HCT116 (cell line): ENCODE data around the gene SLC22A7. TPM values are rescaled to one million over a fixed set of nuclear protein-coding genes. Genes with fewer than 3 reads are reported as not detected.

Source experiments
- ATAC-seq: fragments of 200-7000 bp; cut with Tn5 transposase; 2 replicates; pipeline ENCODE4 v1.9.1; 2020; ENCODE audit warnings: mild to moderate bottlenecking, moderate library complexity
- BruUV-seq: library from RNA; stranded (reverse); fragments of 400-500 nt; replicated peaks from 2 replicates; lab custom pipeline; 2021; lab: Mats Ljungman, UMichigan
- CTCF ChIA-PET: fragments of 300-600 bp; sonication (Branson Sonifier 250); formaldehyde crosslinking; loops from one replicate; lab custom pipeline; 2021; ENCODE audit warnings: antibody characterized with exemption; lab: Charles Lee
- POLR2A ChIA-PET: fragments of 300-600, 350-600 bp; sonication (Branson Sonifier 250); formaldehyde crosslinking; loops from one replicate; lab custom pipeline; 2021; ENCODE audit warnings: antibody characterized with exemption; lab: Charles Lee
- RAD21 ChIA-PET, 2 experiments: fragments of 300-600 bp; sonication (Branson Sonifier 250); formaldehyde crosslinking; loops; one replicate each; lab custom pipeline; 2023; ENCODE audit warnings: low total read pairs in 2 of 2; ENCODE audit not compliant: uncharacterized antibody in 2 of 2, unreplicated experiment in 2 of 2, low non-redundant PET in 1 of 2; lab: Charles Lee
- DNase-seq: peaks from one replicate; pipeline ENCODE4 v3.0.0-alpha.2; 2010; ENCODE audit warnings: low read depth, low spot score
- H2AFZ ChIP-seq: fragments of 200-600 bp; shearing (Covaris generic), sonication (generic); 2 replicates; pipeline ENCODE4 v1.6.1; 2017; ENCODE audit warnings: low read depth, mixed run types, mixed read lengths, antibody characterized with exemption, low read length; ENCODE audit not compliant: poor library complexity, severe bottlenecking
- H3K27ac ChIP-seq: 2 replicates; pipeline ENCODE4 v1.5.1; 2012; ENCODE audit warnings: low read depth, low read length
- H3K27me3 ChIP-seq: fragments of 200-600 bp; sonication (generic); 2 replicates; pipeline ENCODE4 v1.6.1; 2016; ENCODE audit warnings: mixed run types, low read length, mixed read lengths; ENCODE audit not compliant: insufficient read depth
- H3K36me3 ChIP-seq, 2 experiments: fragments of 200-500 bp in 1 of 2; fragments of 200-600 bp in 1 of 2; sonication (Bioruptor generic) in 1 of 2; sonication (generic) in 1 of 2; 2 replicates each; pipeline versions ENCODE4 v1.5.1 to v1.6.1; 2014 to 2016; ENCODE audit warnings: low read length in 2 of 2, inconsistent platforms in 1 of 2, mixed read lengths in 1 of 2, mixed run types in 1 of 2; ENCODE audit not compliant: insufficient read depth in 2 of 2, control insufficient read depth in 1 of 2
- H3K4me1 ChIP-seq, 2 experiments: fragments of 200-600 bp in 1 of 2; sonication (generic) in 1 of 2; 2 replicates each; pipeline versions ENCODE4 v1.5.1 to v1.6.1; 2012 to 2017; ENCODE audit warnings: low read length in 2 of 2, inconsistent platforms in 1 of 2, mild to moderate bottlenecking in 1 of 2, mixed read lengths in 1 of 2, mixed run types in 1 of 2, moderate library complexity in 1 of 2; ENCODE audit not compliant: insufficient read depth in 2 of 2, control insufficient read depth in 1 of 2
- H3K4me2 ChIP-seq: fragments of 200-600 bp; sonication (generic); 2 replicates; pipeline ENCODE4 v1.6.1; 2017; ENCODE audit warnings: mixed run types, low read length, mixed read lengths
- H3K4me3 ChIP-seq, 2 experiments: fragments of 200-600 bp in 1 of 2; sonication (generic) in 1 of 2; replicated peaks in 1 of 2; 2 replicates each; pipeline ENCODE4 v1.5.1; 2011 to 2016; ENCODE audit warnings: low read length in 2 of 2, control low read depth in 1 of 2, low read depth in 1 of 2, mild to moderate bottlenecking in 1 of 2, mixed read lengths in 1 of 2, mixed run types in 1 of 2
- H3K79me2 ChIP-seq: fragments of 200-600 bp; sonication (generic); 2 replicates; pipeline ENCODE4 v1.6.1; 2017; ENCODE audit warnings: mild to moderate bottlenecking, mixed run types, low read length, moderate library complexity, mixed read lengths; ENCODE audit not compliant: insufficient read depth
- H3K9ac ChIP-seq: fragments of 200-600 bp; sonication (generic); 2 replicates; pipeline ENCODE4 v1.6.1; 2016; ENCODE audit warnings: low read length, mixed read lengths
- H3K9me2 ChIP-seq: fragments of 200-600 bp; sonication (generic), shearing (Covaris generic); 2 replicates; pipeline ENCODE4 v1.6.1; 2017; ENCODE audit warnings: mixed run types, mild to moderate bottlenecking, moderate library complexity; ENCODE audit not compliant: insufficient read depth
- H3K9me3 ChIP-seq, 2 experiments: fragments of 200-500 bp in 1 of 2; fragments of 200-600 bp in 1 of 2; sonication (Bioruptor generic) in 1 of 2; sonication (generic) in 1 of 2; 2 replicates each; pipeline ENCODE4 v1.6.1; 2014 to 2017; ENCODE audit warnings: low read length in 2 of 2, mixed read lengths in 2 of 2, inconsistent platforms in 1 of 2, low read depth in 1 of 2, mild to moderate bottlenecking in 1 of 2, mixed run types in 1 of 2, moderate library complexity in 1 of 2; ENCODE audit not compliant: control insufficient read depth in 1 of 2, insufficient read depth in 1 of 2
- H4K20me1 ChIP-seq: fragments of 200-600 bp; sonication (generic), shearing (Covaris generic); 2 replicates; pipeline ENCODE4 v1.6.1; 2017; ENCODE audit warnings: mixed run types, mild to moderate bottlenecking, moderate library complexity; ENCODE audit not compliant: insufficient read depth
- ATF3 ChIP-seq: IDR thresholded peaks from 2 replicates; pipeline ENCODE4 v1.6.1; 2012
- CBX3 ChIP-seq: IDR thresholded peaks from 2 replicates; pipeline ENCODE4 v1.6.1; 2012; ENCODE audit warnings: low read depth
- CEBPB ChIP-seq: IDR thresholded peaks from 2 replicates; pipeline ENCODE4 v1.6.1; 2012; ENCODE audit warnings: low read depth
- EGR1 ChIP-seq: IDR thresholded peaks from 2 replicates; pipeline ENCODE4 v1.6.1; 2012; ENCODE audit warnings: low read depth
- ELF1 ChIP-seq: IDR thresholded peaks from 2 replicates; pipeline ENCODE4 v1.6.1; 2012; ENCODE audit warnings: low read depth, borderline replicate concordance
- EZH2 ChIP-seq: fragments of 200-600 bp; sonication (generic); IDR thresholded peaks from 2 replicates; pipeline ENCODE4 v1.6.1; 2017; ENCODE audit warnings: antibody characterized with exemption, mixed run types
- EZH2phosphoT487 ChIP-seq: fragments of 200-600 bp; IDR thresholded peaks from 2 replicates; pipeline ENCODE4 v1.6.1; 2018; ENCODE audit warnings: antibody characterized with exemption, borderline replicate concordance
- FOSL1 ChIP-seq: IDR thresholded peaks from 2 replicates; pipeline ENCODE4 v1.6.1; 2012; ENCODE audit warnings: low read depth
- MAX ChIP-seq: IDR thresholded peaks from 2 replicates; pipeline ENCODE4 v1.6.1; 2012
- POLR2AphosphoS5 ChIP-seq: IDR thresholded peaks from 2 replicates; pipeline ENCODE4 v1.6.1; 2011; ENCODE audit warnings: mild to moderate bottlenecking, low read depth, low read length, moderate library complexity
- REST ChIP-seq: IDR thresholded peaks from 2 replicates; pipeline ENCODE4 v1.6.1; 2012; ENCODE audit warnings: low read depth
- SIN3A ChIP-seq: IDR thresholded peaks from 2 replicates; pipeline ENCODE4 v1.6.1; 2012; ENCODE audit warnings: low read depth
- SP1 ChIP-seq: IDR thresholded peaks from 2 replicates; pipeline ENCODE4 v1.6.1; 2012; ENCODE audit warnings: low read depth
- ZFX ChIP-seq: fragments of 450-650 bp; IDR thresholded peaks from 2 replicates; pipeline ENCODE4 v1.6.1; 2017
- ZNF274 ChIP-seq: fragments of 200-500 bp; sonication (Bioruptor generic); IDR thresholded peaks from 2 replicates; pipeline ENCODE4 v1.6.1; 2014; ENCODE audit warnings: mild to moderate bottlenecking, low read depth, low read length, inconsistent platforms
- intact Hi-C: fragments of 100-400 bp; cut with micrococcal nuclease; formaldehyde crosslinking; loops from 2 replicates; pipeline ENCODE4 v1.10.0; 2022
- total RNA-seq: library from RNA; stranded (reverse); gene quantifications from one replicate; pipeline ENCODE4 v1.2.1, GENCODE V29; 2021; ENCODE audit not compliant: unreplicated experiment
- TF ChIP-seq, protein P1 (sequence below), 3 experiments: fragments of 200-600 bp in 1 of 3; sonication (generic) in 1 of 3; IDR thresholded peaks in 2 of 3; conservative IDR thresholded peaks in 1 of 3; 2 replicates each; pipeline ENCODE4 v1.5.1; 2012 to 2017; ENCODE audit warnings: low read depth in 2 of 3, low read length in 2 of 3, antibody characterized with exemption in 1 of 3, borderline replicate concordance in 1 of 3, control low read depth in 1 of 3, mild to moderate bottlenecking in 1 of 3, mixed read lengths in 1 of 3, mixed run types in 1 of 3, moderate library complexity in 1 of 3; ENCODE audit not compliant: insufficient read depth in 1 of 3
- TF ChIP-seq, protein P2 (sequence below): IDR thresholded peaks from 2 replicates; pipeline ENCODE4 v1.6.1; 2011; ENCODE audit warnings: mild to moderate bottlenecking, low read length, moderate library complexity; ENCODE audit not compliant: insufficient replicate concordance; ENCODE audit errors: extremely low read depth

SLC22A7 gene
- total RNA-seq, 1 experiment from 2014 or later: not detected

GRCh38 chr6:43254846-43255245, 43.2 kb upstream of the SLC22A7 start:
- intact Hi-C loops: no loop called here
- POLR2A ChIA-PET: no interaction called here
- H3K9me2 ChIP-seq: no peaks in the 10 kb centered on the region
- no peak for ATAC-seq
- no peaks in the 10 kb centered on the region for H3K79me2 ChIP-seq
- H3K4me2 ChIP-seq: no peak overlapping the region
- CTCF ChIA-PET: interaction anchor here (1.1 kb wide), 1 partner anchor 9 kb away, joined by 3 read pairs; no protein-coding TSS in a partner anchor
- H3K9me3 ChIP-seq: no peaks in the 10 kb centered on the region
- no peaks in the 10 kb centered on the region for H3K4me1 ChIP-seq
- BruUV-seq: no TSS peak
- H3K27me3 ChIP-seq: peaks cover 4% of the 10 kb centered on the region; the same call in 1 of the 2 replicates
- no peak for DNase-seq
- H3K36me3 ChIP-seq: no peaks in the 10 kb centered on the region; a peak in 1 of 4 replicates
- H3K4me3 ChIP-seq: no peak overlapping the region
- no peak overlapping the region for H3K27ac ChIP-seq
- no peak overlapping the region for H2AFZ ChIP-seq
- no peaks in the 10 kb centered on the region for H4K20me1 ChIP-seq
- no peak for TF ChIP-seq EZH2
- TF ChIP-seq ZNF274: no peak
- no peak for TF ChIP-seq MAX
- no peak for TF ChIP-seq CEBPB
- TF ChIP-seq ATF3: no peak
- no peak for TF ChIP-seq ELF1
- no peak for TF ChIP-seq POLR2AphosphoS5
- no peak for TF ChIP-seq SIN3A
- no peak for TF ChIP-seq REST
- no peak for TF ChIP-seq SP1
- TF ChIP-seq EGR1: no peak
- TF ChIP-seq ZFX: no peak
- no peak for TF ChIP-seq EZH2phosphoT487
- TF ChIP-seq, protein P1, sequence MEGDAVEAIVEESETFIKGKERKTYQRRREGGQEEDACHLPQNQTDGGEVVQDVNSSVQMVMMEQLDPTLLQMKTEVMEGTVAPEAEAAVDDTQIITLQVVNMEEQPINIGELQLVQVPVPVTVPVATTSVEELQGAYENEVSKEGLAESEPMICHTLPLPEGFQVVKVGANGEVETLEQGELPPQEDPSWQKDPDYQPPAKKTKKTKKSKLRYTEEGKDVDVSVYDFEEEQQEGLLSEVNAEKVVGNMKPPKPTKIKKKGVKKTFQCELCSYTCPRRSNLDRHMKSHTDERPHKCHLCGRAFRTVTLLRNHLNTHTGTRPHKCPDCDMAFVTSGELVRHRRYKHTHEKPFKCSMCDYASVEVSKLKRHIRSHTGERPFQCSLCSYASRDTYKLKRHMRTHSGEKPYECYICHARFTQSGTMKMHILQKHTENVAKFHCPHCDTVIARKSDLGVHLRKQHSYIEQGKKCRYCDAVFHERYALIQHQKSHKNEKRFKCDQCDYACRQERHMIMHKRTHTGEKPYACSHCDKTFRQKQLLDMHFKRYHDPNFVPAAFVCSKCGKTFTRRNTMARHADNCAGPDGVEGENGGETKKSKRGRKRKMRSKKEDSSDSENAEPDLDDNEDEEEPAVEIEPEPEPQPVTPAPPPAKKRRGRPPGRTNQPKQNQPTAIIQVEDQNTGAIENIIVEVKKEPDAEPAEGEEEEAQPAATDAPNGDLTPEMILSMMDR (IDR thresholded peaks at IDR 0.05 in 2 of 3, conservative IDR thresholded peaks at IDR 0.05 in 1 of 3; ENCODE audit: borderline replicate concordance in 1 of 3, insufficient read depth in 1 of 3, low read depth in 2 of 3, low read length in 2 of 3): no peak
- TF ChIP-seq CBX3: no peak
- TF ChIP-seq FOSL1: no peak
- TF ChIP-seq, protein P2, sequence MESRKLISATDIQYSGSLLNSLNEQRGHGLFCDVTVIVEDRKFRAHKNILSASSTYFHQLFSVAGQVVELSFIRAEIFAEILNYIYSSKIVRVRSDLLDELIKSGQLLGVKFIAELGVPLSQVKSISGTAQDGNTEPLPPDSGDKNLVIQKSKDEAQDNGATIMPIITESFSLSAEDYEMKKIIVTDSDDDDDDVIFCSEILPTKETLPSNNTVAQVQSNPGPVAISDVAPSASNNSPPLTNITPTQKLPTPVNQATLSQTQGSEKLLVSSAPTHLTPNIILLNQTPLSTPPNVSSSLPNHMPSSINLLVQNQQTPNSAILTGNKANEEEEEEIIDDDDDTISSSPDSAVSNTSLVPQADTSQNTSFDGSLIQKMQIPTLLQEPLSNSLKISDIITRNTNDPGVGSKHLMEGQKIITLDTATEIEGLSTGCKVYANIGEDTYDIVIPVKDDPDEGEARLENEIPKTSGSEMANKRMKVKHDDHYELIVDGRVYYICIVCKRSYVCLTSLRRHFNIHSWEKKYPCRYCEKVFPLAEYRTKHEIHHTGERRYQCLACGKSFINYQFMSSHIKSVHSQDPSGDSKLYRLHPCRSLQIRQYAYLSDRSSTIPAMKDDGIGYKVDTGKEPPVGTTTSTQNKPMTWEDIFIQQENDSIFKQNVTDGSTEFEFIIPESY: no peak
- no peak overlapping the region for H3K9ac ChIP-seq
- RAD21 ChIA-PET: no interaction called here
